ENCODE results near the gene WNT2B. TPM values are rescaled to one million over a fixed set of nuclear protein-coding genes. Genes with fewer than 3 reads are reported as not detected.

Gene WNT2B
- total and polyA plus RNA-seq, 2 donors (not counting 3 experiments of a cell fraction or from before 2014, with no cell fraction given) = 1.5 to 3.6 TPM

GRCh38 chr1:112546076-112546475, 37.3 kb downstream of the WNT2B start:
- no peak overlapping the region for H3K4me2 ChIP-seq (ENCODE audit: insufficient read depth, low read length)
- no peaks in the 10 kb centered on the region for H3K9me3 ChIP-seq (replicated peaks; ENCODE audit: control insufficient read depth, insufficient read depth, low read length)
- POLR2A ChIA-PET = no interaction called here
- no TSS peak for BruUV-seq (replicated peaks)
- dilution Hi-C loops (cut with MboI; ENCODE audit: extremely low pct_ligation_motif_present, low sequenced_read_pairs) = no loop called here
- H4K20me1 ChIP-seq (replicated peaks; ENCODE audit: control insufficient read depth, extremely low read depth, insufficient read depth, low read length) = no peaks in the 10 kb centered on the region
- intact Hi-C loops (cut with micrococcal nuclease) = loop anchor here (5.0 kb wide), 1 partner anchor 46 kb away; no protein-coding TSS in a partner anchor
- H3K27ac ChIP-seq (ENCODE audit: insufficient read depth, low read depth, low read length) = peak overlapping the region; percentile 99
- H3K36me3 ChIP-seq (ENCODE audit: control insufficient read depth in 2 of 2, extremely low read depth in 1 of 2, insufficient read depth in 2 of 2, low read length in 2 of 2) = peaks cover 0 to 3% of the 10 kb centered on the region in 2 experiments
- TF ChIP-seq GATA2 (IDR thresholded peaks at IDR 0.05; ENCODE audit: insufficient read depth, insufficient read length, low read depth, low read length) (no peak), EZH2 (IDR thresholded peaks at IDR 0.05; ENCODE audit: borderline replicate concordance, low read depth, low read length, severe bottlenecking) (no peak), JUN (IDR thresholded peaks at IDR 0.05; ENCODE audit: borderline replicate concordance, insufficient read depth, insufficient read length, low read depth) (no peak), MYC (IDR thresholded peaks at IDR 0.05; ENCODE audit: low read depth, low read length) (no peak), MAX (IDR thresholded peaks at IDR 0.05; ENCODE audit: insufficient read depth, insufficient read length) (no peak), CTCF (IDR thresholded peaks at IDR 0.05; ENCODE audit: extremely low read depth in 1 of 2, insufficient read depth in 1 of 2, low read depth in 1 of 2, low read length in 2 of 2) (no peak), POLR2A (IDR thresholded peaks at IDR 0.05; ENCODE audit: low read depth, low read length) (no peak), FOS (IDR thresholded peaks at IDR 0.05; ENCODE audit: borderline replicate concordance, insufficient read depth, low read length) (no peak), POLR2AphosphoS5 (IDR thresholded peaks at IDR 0.05; ENCODE audit: insufficient read depth, low read depth, low read length) (no peak)
- no peaks in the 10 kb centered on the region for H3K79me2 ChIP-seq (ENCODE audit: control insufficient read depth, insufficient read depth, low read length)
- no peak overlapping the region for H2AFZ ChIP-seq (ENCODE audit: low read depth, low read length)
- no peak for DNase-seq (ENCODE audit: low read depth, low spot score)
- no peak overlapping the region for H3K9ac ChIP-seq (replicated peaks; ENCODE audit: extremely low read depth, insufficient read depth, low read length)
- no peak overlapping the region for H3K4me3 ChIP-seq (replicated peaks in 1 of 3; ENCODE audit: insufficient read depth in 1 of 3, low read depth in 1 of 3, low read length in 3 of 3)
- CTCF ChIA-PET = interaction anchor here (1.3 to 2.9 kb wide), 2 partner anchors 29 to 44 kb away, joined by 4 to 9 read pairs; no protein-coding TSS in a partner anchor
- no peak for FAIRE-seq
- no peaks in the 10 kb centered on the region for H3K27me3 ChIP-seq (ENCODE audit: control insufficient read depth in 2 of 2, insufficient read depth in 2 of 2, low read length in 2 of 2)
- H3K4me1 ChIP-seq (ENCODE audit: control insufficient read depth, extremely low read depth, insufficient read depth, low read length) = peaks cover 27% of the 10 kb centered on the region
- H3K9me1 ChIP-seq (replicated peaks; ENCODE audit: control insufficient read depth, extremely low read depth, insufficient read depth, low read length) = no peaks in the 10 kb centered on the region
